Fibroblast of villous mesenchyme (primary cell): ENCODE results near the gene PDE4D. TPM values are rescaled to one million over a fixed set of nuclear protein-coding genes. Genes with fewer than 3 reads are reported as not detected.

Experiments used
- DNase-seq: peaks from one replicate; pipeline ENCODE4 v3.0.0-alpha.2; 2010; ENCODE audit warnings: low read depth
- H3K4me3 ChIP-seq: 2 replicates; pipeline ENCODE4 v1.5.1; 2011; ENCODE audit warnings: low read depth, mild to moderate bottlenecking, low read length
- total RNA-seq: library from RNA; depleted of rRNA; stranded (reverse); fragments of >200 nt; gene quantifications from 2 replicates; pipeline ENCODE4 v1.2.3, GENCODE V29; 2012
- TF ChIP-seq, protein P1 (sequence below): IDR thresholded peaks from 2 replicates; pipeline ENCODE4 v1.5.1; 2012; ENCODE audit warnings: low read depth, mild to moderate bottlenecking, low read length; ENCODE audit not compliant: insufficient read depth

The PDE4D gene
- total RNA-seq, 1 donor = 6.0 TPM

DNA sequence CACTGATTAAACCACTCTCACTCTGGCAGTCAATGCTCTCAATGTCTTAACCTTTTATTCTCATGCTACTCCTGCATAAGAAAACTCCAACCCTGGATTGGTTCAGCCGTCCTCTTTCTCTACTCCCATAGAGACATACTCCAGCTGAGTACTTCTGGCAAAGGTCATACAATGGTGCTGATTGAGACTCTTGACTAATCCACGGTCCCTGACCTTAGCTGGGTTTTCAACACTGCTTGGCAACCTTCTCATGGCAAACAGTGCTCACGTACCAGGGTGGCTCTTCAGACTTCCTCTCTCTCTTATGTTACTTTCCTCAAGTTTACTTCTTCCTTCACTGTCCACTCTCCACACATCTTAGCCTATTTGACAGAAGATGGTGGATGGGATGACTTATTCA lies 963.0 kb downstream of the PDE4D start:
- DNase-seq = no peak
- no peak overlapping the region for H3K4me3 ChIP-seq
- TF ChIP-seq, protein P1, sequence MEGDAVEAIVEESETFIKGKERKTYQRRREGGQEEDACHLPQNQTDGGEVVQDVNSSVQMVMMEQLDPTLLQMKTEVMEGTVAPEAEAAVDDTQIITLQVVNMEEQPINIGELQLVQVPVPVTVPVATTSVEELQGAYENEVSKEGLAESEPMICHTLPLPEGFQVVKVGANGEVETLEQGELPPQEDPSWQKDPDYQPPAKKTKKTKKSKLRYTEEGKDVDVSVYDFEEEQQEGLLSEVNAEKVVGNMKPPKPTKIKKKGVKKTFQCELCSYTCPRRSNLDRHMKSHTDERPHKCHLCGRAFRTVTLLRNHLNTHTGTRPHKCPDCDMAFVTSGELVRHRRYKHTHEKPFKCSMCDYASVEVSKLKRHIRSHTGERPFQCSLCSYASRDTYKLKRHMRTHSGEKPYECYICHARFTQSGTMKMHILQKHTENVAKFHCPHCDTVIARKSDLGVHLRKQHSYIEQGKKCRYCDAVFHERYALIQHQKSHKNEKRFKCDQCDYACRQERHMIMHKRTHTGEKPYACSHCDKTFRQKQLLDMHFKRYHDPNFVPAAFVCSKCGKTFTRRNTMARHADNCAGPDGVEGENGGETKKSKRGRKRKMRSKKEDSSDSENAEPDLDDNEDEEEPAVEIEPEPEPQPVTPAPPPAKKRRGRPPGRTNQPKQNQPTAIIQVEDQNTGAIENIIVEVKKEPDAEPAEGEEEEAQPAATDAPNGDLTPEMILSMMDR = no peak

DNA sequence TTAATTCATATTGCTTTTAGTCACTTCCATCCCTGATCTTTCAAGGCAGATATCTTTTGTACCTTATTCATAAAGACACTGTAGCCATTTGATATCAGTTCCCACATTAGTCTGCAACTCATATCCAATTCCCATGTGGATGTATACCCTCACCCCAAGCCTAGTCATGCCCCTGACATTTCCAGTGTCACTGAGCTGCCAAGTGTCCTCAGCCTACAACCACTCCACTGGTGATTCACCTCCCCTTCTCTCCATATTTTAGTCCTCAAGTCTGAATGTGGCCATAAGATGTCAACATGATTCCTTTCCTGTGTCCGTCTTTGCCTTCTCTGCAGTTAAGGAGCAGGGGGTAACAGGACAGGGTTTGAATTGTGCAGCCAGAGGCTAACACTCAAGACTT lies 963.8 kb downstream of the PDE4D start:
- H3K4me3 ChIP-seq = no peak overlapping the region
- TF ChIP-seq, protein P1 = no peak
- no peak for DNase-seq

DNA sequence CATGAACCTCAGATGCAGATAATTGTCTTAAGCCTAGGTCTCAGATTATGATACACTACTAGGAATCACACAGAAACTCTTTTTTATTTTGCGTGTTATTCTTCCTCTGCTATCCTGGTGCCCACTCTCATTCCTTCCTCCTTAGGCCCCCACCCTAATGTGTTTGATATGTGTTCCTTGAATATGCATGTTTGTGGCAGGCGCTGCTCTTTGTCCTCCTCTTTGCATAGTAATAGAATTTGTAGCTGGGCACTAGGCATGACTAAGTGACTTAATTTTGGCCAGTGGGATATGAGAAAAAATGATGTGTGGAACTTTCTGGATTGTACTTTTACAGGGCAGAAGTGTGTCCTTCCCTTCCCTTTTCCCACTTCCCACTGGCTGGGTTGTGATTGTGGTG lies 965.6 kb downstream of the PDE4D start:
- TF ChIP-seq, protein P1 = no peak
- no peak for DNase-seq
- no peak overlapping the region for H3K4me3 ChIP-seq

DNA sequence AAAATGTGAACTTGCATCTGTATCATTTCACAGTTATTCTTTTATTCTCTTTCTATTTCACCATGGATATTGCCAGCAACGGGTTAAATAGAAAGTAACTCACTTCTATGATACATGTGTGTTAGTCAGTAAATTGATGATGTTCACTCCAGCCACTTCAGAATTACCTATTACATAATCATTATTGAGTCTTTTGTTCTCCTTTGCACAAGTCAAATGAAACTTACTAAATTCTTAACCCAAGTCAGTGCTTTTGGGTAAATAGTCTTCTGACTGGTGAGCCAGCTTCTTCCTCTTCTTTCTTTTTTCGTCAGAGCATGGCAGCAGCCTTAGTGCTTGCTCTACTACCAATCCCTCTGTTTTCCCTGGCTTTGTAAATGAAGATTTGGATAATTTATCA lies 966.3 kb downstream of the PDE4D start:
- TF ChIP-seq, protein P1 = no peak
- H3K4me3 ChIP-seq = no peak overlapping the region
- no peak for DNase-seq

DNA sequence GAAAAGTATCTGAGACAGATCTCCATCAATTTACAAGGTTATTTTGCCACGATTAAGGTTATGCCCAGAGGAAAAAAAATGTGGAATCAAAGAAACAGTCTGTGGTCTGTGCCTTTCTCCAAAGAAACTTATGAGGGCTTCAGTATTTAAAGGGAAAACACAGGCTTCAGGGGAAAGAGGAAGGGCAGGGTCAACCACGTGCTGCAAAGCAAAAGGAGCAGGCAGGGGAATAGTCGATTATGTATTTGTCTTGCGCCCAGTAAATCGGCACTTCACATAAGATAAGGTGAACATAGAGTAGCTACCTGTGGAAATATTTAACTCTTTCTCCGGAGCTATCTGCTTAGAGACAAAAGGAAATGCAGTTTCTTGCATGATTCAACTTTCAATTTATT lies 967.0 kb downstream of the PDE4D start:
- DNase-seq = no peak
- H3K4me3 ChIP-seq = no peak overlapping the region
- TF ChIP-seq, protein P1 = no peak

DNA sequence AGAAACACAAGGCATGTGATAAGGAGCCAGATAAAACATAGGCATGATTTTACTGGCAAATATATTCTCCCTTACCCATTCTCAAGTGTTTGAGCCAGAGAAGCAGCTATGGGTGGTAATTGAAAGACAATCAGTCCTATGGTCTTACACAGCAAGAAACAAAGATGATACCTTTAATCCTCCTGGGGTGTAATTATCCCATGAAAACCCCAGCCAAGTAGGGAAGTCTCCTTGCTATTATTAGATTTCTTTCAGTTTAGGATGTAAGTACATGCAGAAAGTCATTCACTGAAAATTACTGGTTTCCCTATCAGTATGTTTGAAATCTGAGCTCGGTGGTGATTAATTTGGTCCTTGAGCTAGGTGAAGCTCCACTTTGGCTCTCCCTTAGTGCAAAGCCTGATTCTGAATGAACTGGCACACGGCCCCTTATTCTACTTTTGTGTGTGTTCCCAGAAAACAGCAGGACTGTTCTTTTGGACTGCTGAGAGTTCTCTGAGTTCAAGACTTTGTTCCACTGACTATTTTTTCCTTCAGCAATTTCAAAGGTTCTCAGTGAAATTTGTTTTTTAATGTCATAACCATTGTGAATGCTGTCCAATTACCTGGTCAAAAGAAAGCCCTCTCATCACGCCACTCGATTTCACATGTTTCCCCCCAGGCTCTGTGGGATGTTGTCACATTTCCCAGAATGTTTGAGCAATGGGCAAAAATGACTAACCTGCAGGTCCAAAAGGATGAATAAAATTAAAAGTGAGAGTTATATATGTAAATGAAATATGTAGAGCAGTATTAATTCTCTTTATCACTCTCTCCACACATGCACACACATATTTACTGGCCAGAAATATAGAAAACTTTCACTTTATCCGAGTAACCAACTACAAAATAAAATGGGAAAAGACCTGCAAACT lies 967.6 kb downstream of the PDE4D start:
- no peak overlapping the region for H3K4me3 ChIP-seq
- DNase-seq = no peak
- TF ChIP-seq, protein P1 = no peak
